Stimulated activated CD8-positive, alpha-beta memory T cell treated with anti-CD3 and anti-CD28 coated beads, Interleukin-7, amount 100 ng/mL, for 48 hours (primary cell): ENCODE measurements around the gene RHEB.

Experiments
- DNase-seq, 2 donors: peaks; one replicate each; pipeline ENCODE4 v3.0.0-alpha.2; 2020; ENCODE audit warnings: low read depth in 1 of 2; ENCODE audit errors: extremely low read depth in 1 of 2

The RHEB gene

GRCh38 chr7:151529842-151530241, 10.1 kb upstream of the RHEB start:
- DNase-seq = no peak

GRCh38 chr7:151524845-151525244, 5.2 kb upstream of the RHEB start:
- no peak for DNase-seq

DNA sequence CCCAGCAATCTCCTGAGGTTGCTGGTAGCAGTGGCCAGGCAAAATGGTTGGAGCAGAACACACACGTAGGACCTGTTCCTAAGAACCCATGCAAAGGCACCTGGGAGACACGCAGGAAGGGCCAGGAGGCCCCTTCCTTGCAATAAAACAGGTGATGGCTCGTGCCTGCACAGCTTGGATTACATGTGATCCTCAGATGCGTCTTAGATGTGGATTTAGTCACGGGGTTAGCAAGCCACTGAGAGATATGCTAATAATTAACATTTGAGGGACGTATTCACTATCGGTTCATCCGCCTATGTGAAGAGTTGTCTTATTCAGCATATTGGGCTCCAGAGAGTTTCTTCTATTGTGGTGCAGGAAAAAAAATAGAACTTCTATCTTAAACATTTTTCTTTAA, 4.6 kb upstream of the RHEB start:
- no peak for DNase-seq

DNA sequence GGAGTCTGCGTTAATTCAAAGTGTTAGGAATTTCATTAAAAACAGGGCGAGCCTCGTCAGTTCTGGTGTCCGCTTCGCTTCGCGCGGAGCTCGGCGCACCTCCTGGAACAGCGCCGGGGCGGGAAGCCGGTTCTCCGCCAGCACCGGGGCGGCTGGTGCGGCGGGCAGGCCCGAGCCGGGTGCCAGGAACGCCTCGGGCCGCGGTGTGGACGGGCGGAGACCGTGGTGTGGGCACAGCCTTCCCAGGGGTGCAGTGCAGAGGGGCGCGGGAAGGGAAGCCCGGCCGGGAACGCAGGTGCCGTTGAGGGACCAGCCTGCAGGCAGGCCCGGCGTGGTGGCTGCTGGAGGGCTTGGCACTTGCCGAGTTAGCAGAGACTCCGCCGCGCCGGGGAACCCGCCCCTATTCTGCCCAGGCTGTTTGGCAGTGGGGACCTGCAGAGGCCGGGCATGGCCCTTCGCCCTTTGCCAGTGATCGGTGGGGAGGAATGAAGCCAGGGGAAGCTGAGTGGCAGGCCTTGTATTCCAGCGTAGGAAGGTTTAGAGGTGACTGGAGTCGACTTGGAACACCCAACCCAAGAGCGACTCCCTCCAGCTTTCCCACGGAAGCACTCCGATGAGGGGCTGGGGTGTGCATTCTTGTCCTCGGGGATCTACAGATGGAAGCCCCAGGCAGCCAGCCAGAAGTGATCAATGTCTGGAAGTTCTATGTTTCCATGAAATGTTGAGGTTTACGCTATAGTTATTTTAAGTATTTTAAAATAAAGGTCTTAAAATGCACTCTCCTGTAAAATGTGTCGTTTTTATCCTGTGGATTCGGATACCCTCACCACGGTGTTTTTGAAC, 945 bp upstream of the RHEB start:
- peak; percentile 11 to 17 for DNase-seq

- DNase-seq = peak; percentile 20 to 31
Observed at GRCh38 chr7:151518947-151519764, 539 bp downstream of the RHEB start.

- peak; percentile 41 to 57 for DNase-seq
Observed at GRCh38 chr7:151518105-151518946, 1.4 kb downstream of the RHEB start.

GRCh38 chr7:151517601-151518104, 2.0 kb downstream of the RHEB start:
- no peak for DNase-seq

- DNase-seq = no peak
Observed at GRCh38 chr7:151515276-151515565, 4.5 kb downstream of the RHEB start.

GRCh38 chr7:151514461-151515275, 5.0 kb downstream of the RHEB start:
- DNase-seq = no peak

GRCh38 chr7:151513133-151513532, 6.6 kb downstream of the RHEB start:
- no peak for DNase-seq

DNA sequence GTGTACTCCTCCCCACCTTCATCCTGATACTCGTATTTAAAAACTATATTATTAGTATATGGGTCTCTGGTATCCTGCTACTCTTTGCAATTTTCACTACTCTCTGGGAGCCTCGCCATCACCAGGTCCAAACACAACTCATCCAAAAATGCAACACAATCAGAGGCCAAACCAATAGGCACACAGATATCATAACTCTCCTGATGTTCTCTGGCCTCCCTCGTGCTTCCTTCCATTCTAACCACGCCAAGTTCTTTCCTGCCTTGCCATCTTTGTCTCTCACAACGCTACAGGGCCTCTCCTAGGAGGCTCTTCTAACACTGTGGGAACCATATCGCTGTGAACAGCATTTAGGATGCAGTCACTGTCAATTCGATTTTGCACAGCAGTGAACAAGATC, 7.3 kb downstream of the RHEB start:
- no peak for DNase-seq

- no peak for DNase-seq
Observed at GRCh38 chr7:151511946-151512345, 7.7 kb downstream of the RHEB start.

- DNase-seq = no peak
Observed at GRCh38 chr7:151511270-151511669, 8.4 kb downstream of the RHEB start.

GRCh38 chr7:151509670-151510333, 9.9 kb downstream of the RHEB start:
- DNase-seq = no peak

DNA sequence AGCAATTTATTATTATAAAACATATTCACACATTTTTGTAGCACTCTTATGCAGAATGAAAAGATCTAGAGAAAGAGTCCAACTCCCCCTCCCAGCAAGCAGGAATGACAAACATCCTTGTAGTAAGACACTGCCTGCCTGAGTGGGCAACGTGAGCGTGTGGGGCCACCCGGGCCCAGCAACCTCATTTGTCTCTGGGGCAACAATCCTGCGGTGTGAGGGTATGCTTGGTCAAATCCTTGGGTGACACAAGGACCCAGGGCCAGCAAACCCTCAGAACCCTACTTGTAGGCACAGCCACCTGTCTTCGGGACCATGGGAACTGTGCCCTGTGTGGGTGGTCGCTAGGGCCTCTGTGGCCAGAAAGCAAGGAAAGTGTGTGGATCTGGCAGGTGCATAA, 10.7 kb downstream of the RHEB start:
- DNase-seq = no peak

DNA sequence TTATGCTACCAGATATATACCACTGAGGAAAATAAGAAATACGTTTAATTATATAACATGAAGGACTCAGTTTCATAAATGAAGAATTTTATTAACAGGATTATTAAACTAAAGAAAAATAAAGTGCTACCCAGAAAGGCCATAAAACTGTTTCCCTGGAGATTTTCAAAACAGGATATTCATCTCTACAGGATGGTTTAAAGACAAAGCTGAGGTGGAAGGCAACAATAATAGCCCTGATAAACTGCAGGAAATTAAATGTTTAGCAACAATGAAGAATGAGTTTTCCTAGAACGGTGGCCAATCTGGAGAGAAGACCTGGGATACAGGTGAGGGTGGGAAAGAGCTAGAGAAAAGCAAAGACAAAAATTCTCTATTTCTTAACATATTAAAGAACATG, 11.9 kb downstream of the RHEB start:
- DNase-seq = no peak

DNA sequence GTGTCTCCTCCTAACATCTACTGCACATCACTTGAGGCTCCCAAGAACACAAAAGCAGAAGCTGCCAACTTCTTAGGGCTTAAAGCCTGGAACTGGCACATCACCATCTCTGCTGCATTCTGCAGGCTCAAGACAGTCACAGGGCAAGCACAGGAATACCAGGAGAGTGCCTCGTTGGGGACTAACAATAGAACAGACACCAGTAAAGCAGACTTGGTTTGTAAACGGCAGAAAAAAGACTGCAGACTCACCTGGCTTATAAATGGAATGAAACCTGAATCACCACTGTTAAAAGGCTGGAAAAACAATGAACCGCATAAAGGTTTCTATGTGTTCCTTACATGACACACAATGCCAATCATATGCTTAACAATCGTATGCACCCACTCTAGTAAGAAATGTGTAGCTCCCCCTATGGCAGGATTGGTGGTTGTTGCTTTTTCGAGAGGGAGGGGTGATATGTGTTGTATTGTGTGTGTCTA, 12.8 kb downstream of the RHEB start:
- no peak for DNase-seq

DNA sequence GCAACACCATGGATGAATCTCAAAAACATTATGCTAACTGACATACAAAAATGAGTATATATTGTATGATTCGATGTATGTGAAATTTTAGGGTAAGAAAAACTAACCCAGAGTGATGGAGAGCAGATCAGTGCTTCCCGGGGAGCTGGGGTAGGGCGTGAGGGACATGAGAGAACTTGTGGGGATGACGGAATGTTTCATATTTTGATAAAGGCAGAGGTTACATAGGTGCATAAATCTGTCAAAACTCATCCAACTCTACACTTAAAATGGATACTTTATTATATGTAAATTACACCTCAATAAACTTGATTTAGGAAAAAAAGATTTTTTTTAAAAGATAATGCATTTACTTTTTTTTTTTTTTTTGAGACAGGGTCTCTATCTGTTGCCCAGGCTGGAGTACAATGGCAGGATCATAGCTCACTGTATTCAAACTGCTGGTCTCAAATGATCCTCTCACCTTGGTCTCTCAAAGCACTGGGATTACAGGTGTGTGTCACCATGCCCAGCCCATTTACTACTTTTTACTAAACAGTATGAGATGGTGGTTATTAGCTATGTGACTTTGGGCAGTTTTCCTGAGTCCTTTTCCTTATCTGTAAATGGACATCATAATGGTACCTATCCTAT, 13.7 kb downstream of the RHEB start:
- no peak for DNase-seq

GRCh38 chr7:151505433-151505832, 14.3 kb downstream of the RHEB start:
- DNase-seq = no peak
